Melanocyte of skin (primary cell): ENCODE measurements around the gene NDUFS8. TPM values are rescaled to one million over a fixed set of nuclear protein-coding genes. Genes with fewer than 3 reads are reported as not detected.

ENCODE experiments used
- small RNA-seq, 2 donors: library from RNA; depleted of rRNA; stranded (forward); fragments of <200 nt; gene quantifications; one replicate each; pipeline ENCODE3, GENCODE V24; 2012
- total RNA-seq, 2 donors: library from RNA; depleted of rRNA; stranded (reverse); fragments of >200 nt; gene quantifications; 2 replicates each; pipeline ENCODE4 v1.2.3, GENCODE V29; 2012

The NDUFS8 gene
- total RNA-seq = 100 to 1,000 TPM; 122 to 138 TPM

GRCh38 chr11:68030318-68031143 lies at the start of gene NDUFS8:
TSS of gene NDUFS8 (plus strand) at chr11:68030681. CDS start at chr11:68032152, 1,471 bp downstream.

GRCh38 chr11:68003846-68004550 lies 26.5 kb upstream of the NDUFS8 start, which contains the start of gene UNC93B1:
TSS of gene UNC93B1 (minus strand) at chr11:68004097. CDS start at chr11:68004043, 54 bp downstream.

GRCh38 chr11:68010090-68011041 lies 20.1 kb upstream of the NDUFS8 start, which contains the start of gene ALDH3B1:
TSS of gene ALDH3B1 (plus strand) at chr11:68010327. CDS start at chr11:68015298, 4,971 bp downstream.

GRCh38 chr11:68038718-68039525 lies 8.4 kb downstream of the NDUFS8 start, which contains the start of gene TCIRG1:
TSS of gene TCIRG1 (plus strand) at chr11:68039025. CDS start at chr11:68041272, 2,247 bp downstream.

Small RNA genes lying within 50 kb of the gene (small RNA-seq; reads per million reads assigned to genes)
- gene MIR6753 = 0 to 0.06 reads per million in 2 donors

Other genes with a start within 250 kb of the NDUFS8 start
- gene UNC93B1, start 26.6 kb upstream of the NDUFS8 start, total RNA-seq = 10 to 100 TPM; 68.5 to 98.6 TPM
- gene ALDH3B1, start 20.4 kb upstream of the NDUFS8 start, total RNA-seq = 10 to 100 TPM in 1 of 2 donors, 1 to 10 TPM in 1; 6.7 to 11.4 TPM
- 10 to 100 TPM; 36.1 to 50.3 TPM for gene TCIRG1, start 8.3 kb downstream of the NDUFS8 start, total RNA-seq
- 10 to 100 TPM; 35.3 to 36.5 TPM for gene CHKA, start 90.7 kb downstream of the NDUFS8 start, total RNA-seq
- 10 to 100 TPM; 16.0 to 17.6 TPM for gene KMT5B, start 182.6 kb downstream of the NDUFS8 start, total RNA-seq
- gene C11orf24, start 241.3 kb downstream of the NDUFS8 start, total RNA-seq = 10 to 100 TPM; 86.4 to 88.2 TPM